Measurements from ENCODE around the gene PRICKLE2. TPM values are rescaled to one million over a fixed set of nuclear protein-coding genes. Genes with fewer than 3 reads are reported as not detected.

PRICKLE2 gene
- total RNA-seq, 4 donors from 2014 or later = 26.2 to 87.3 (median 47.9) TPM

DNA sequence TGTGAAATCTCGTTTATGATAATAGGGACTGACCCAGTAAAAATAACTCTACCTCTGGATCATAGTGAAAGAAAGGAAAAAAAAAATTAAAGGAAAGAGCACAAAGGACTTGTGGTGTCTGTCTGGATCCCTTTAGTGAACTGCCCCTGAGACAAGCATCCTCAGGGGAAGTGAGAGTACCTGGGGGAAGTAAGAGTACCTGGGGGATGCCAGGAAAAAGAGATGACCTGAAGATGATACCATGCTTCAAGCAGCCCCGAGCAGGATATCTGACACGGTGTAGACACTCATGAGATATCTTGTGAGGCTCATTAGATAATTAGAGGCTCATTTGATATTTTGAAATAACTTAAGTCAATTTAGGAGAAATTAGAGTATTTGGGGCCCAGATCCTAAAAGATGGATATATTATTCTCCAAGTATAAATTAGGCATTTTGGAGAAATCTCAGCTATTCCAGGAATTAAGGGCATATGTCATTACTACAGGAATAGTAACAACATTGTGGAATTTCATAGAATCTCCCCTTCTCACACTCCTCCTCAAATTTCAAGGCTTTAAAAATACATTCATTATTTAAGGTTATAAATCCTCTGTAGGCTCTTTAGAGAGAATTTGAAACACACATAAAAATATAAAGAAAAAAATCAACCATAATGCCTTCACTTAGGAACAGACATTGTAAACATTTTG is 165.6 kb downstream of the PRICKLE2 start:
- H3K4me1 ChIP-seq = no peaks in the 10 kb centered on the region
- no peak overlapping the region for H3K4me3 ChIP-seq
- H3K36me3 ChIP-seq = no peaks in the 10 kb centered on the region
- intact Hi-C loops (cut with DNase I; ENCODE audit: low total_unique reads) = no loop called here
- H3K9me3 ChIP-seq = no peaks in the 10 kb centered on the region
- TF ChIP-seq POLR2A (IDR thresholded peaks at IDR 0.05) (no peak), CTCF (IDR thresholded peaks at IDR 0.05) (no peak)
- no peak overlapping the region for H3K27ac ChIP-seq
- DNase-seq = no peak
- no peaks in the 10 kb centered on the region for H3K27me3 ChIP-seq

- Histone ChIP-seq H3K27me3 (no peaks in the 10 kb centered on the region), H3K27ac (no peak overlapping the region), H3K4me3 (no peak overlapping the region), H3K36me3 (no peaks in the 10 kb centered on the region), H3K9me3 (no peaks in the 10 kb centered on the region), H3K4me1 (no peaks in the 10 kb centered on the region)
- intact Hi-C loops (cut with DNase I; ENCODE audit: low total_unique reads) = no loop called here
- no peak for DNase-seq
- TF ChIP-seq CTCF (IDR thresholded peaks at IDR 0.05) = no peak
- no peak for TF ChIP-seq POLR2A (IDR thresholded peaks at IDR 0.05)
Measured at GRCh38 chr3:64058566-64058965, 166.7 kb downstream of the PRICKLE2 start.

DNA sequence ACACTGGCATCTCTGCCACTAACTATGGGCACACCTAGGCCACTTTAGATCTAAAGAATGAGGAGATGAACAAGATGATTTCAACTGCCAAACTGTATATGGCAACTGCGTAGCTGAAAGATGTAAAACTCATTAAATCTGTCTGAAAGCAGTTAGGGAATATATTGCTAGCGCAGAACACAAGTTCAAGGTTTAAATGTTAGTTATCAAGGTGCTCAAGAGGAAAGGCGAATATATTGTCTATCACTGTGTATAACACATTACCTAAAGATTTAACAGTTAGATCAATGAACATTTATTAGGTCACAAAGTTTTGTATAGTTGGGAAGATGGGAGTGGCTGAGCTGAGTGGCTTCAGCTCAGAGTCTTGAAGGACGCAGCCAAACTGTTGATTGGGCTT is 168.0 kb downstream of the PRICKLE2 start:
- no peaks in the 10 kb centered on the region for H3K9me3 ChIP-seq
- TF ChIP-seq CTCF (IDR thresholded peaks at IDR 0.05) = no peak
- no peak for TF ChIP-seq POLR2A (IDR thresholded peaks at IDR 0.05)
- no peak for DNase-seq
- intact Hi-C loops (cut with DNase I; ENCODE audit: low total_unique reads) = no loop called here
- H3K27ac ChIP-seq = no peak overlapping the region
- no peaks in the 10 kb centered on the region for H3K27me3 ChIP-seq
- H3K4me3 ChIP-seq = no peak overlapping the region
- no peaks in the 10 kb centered on the region for H3K4me1 ChIP-seq
- no peaks in the 10 kb centered on the region for H3K36me3 ChIP-seq

GRCh38 chr3:64056606-64057180 is 168.6 kb downstream of the PRICKLE2 start:
- TF ChIP-seq CTCF (IDR thresholded peaks at IDR 0.05) (no peak), POLR2A (IDR thresholded peaks at IDR 0.05) (no peak)
- Histone ChIP-seq H3K4me3 (no peak overlapping the region), H3K27ac (no peak overlapping the region), H3K4me1 (no peaks in the 10 kb centered on the region), H3K36me3 (no peaks in the 10 kb centered on the region), H3K27me3 (no peaks in the 10 kb centered on the region), H3K9me3 (no peaks in the 10 kb centered on the region)
- no peak for DNase-seq
- intact Hi-C loops (cut with DNase I; ENCODE audit: low total_unique reads) = no loop called here

DNA sequence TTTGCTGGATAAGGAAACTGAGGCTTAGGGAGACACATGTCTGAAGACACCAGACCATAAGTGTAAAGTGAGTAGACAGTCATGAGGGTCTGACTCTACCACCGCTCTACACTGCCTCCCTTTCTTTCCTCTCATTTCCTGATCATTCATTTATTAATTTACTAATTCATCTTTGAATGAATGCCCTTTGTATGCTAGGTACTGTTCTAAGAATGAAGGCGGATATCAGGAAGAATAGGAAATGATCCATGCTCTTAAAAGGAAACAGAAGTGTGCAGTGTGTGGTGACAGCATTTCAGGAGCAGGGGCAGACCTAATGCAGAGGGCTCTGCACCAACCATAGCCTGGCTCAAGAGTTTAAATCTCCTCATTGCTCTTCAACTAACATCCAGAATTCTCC is 170.2 kb downstream of the PRICKLE2 start:
- H3K27me3 ChIP-seq = no peaks in the 10 kb centered on the region
- H3K27ac ChIP-seq = no peak overlapping the region
- no peaks in the 10 kb centered on the region for H3K9me3 ChIP-seq
- TF ChIP-seq POLR2A (IDR thresholded peaks at IDR 0.05) = no peak
- TF ChIP-seq CTCF (IDR thresholded peaks at IDR 0.05) = no peak
- H3K4me3 ChIP-seq = no peak overlapping the region
- DNase-seq = no peak
- H3K36me3 ChIP-seq = no peaks in the 10 kb centered on the region
- H3K4me1 ChIP-seq = no peaks in the 10 kb centered on the region
- intact Hi-C loops (cut with DNase I; ENCODE audit: low total_unique reads) = no loop called here
